H9 (cell line): Measurements from ENCODE around the gene AIFM1. TPM values are rescaled to one million over a fixed set of nuclear protein-coding genes. Genes with fewer than 3 reads are reported as not detected.

ENCODE experiments used
- DNase-seq: peaks from one replicate; pipeline ENCODE4 v3.0.0-alpha.2; 2017
- H2AFZ ChIP-seq: one replicate; pipeline ENCODE4 v1.6.1; 2013; ENCODE audit warnings: mild to moderate bottlenecking, low read length, control low read depth, moderate library complexity
- H2AK5ac ChIP-seq: 2 replicates; pipeline ENCODE4 v1.6.1; 2013; ENCODE audit warnings: low read length, control low read depth, mixed read lengths; ENCODE audit not compliant: insufficient read length
- H2BK120ac ChIP-seq: one replicate; pipeline ENCODE4 v1.6.1; 2013; ENCODE audit warnings: low read depth, mild to moderate bottlenecking, low read length, control low read depth, inconsistent platforms; ENCODE audit not compliant: poor library complexity, severe bottlenecking
- H2BK12ac ChIP-seq: 2 replicates; pipeline ENCODE4 v1.6.1; 2013; ENCODE audit warnings: low read length, control low read depth, mixed read lengths, low read depth; ENCODE audit not compliant: insufficient read length
- H2BK15ac ChIP-seq: 2 replicates; pipeline ENCODE4 v1.6.1; 2013; ENCODE audit warnings: low read depth, low read length, control low read depth
- H2BK20ac ChIP-seq: one replicate; pipeline ENCODE4 v1.6.1; 2013; ENCODE audit warnings: low read depth, mild to moderate bottlenecking, low read length, control low read depth, inconsistent platforms; ENCODE audit not compliant: poor library complexity, severe bottlenecking
- H2BK5ac ChIP-seq: 2 replicates; pipeline ENCODE4 v1.6.1; 2013; ENCODE audit warnings: low read length, control low read depth, mixed read lengths; ENCODE audit not compliant: insufficient read length
- H3K14ac ChIP-seq: 2 replicates; pipeline ENCODE4 v1.6.1; 2013; ENCODE audit warnings: low read length, control low read depth; ENCODE audit not compliant: insufficient read depth
- H3K18ac ChIP-seq: 2 replicates; pipeline ENCODE4 v1.6.1; 2013; ENCODE audit warnings: low read depth, mild to moderate bottlenecking, mixed read lengths, low read length, control low read depth; ENCODE audit not compliant: insufficient read length
- H3K23ac ChIP-seq: 2 replicates; pipeline ENCODE4 v1.6.1; 2013; ENCODE audit warnings: low read length, control low read depth, mixed read lengths, low read depth; ENCODE audit not compliant: insufficient read length
- H3K23me2 ChIP-seq: 2 replicates; pipeline ENCODE4 v1.6.1; 2013; ENCODE audit warnings: low read depth, mild to moderate bottlenecking, mixed read lengths, low read length, control low read depth; ENCODE audit not compliant: insufficient read length, poor library complexity, severe bottlenecking
- H3K27ac ChIP-seq: 2 replicates; pipeline ENCODE4 v1.5.1; 2013; ENCODE audit warnings: low read length, control low read depth, mixed read lengths, low read depth; ENCODE audit not compliant: insufficient read length
- H3K27me3 ChIP-seq: 2 replicates; pipeline ENCODE4 v1.6.1; 2013; ENCODE audit warnings: low read length, control low read depth, inconsistent platforms; ENCODE audit not compliant: insufficient read depth
- H3K4ac ChIP-seq: 2 replicates; pipeline ENCODE4 v1.6.1; 2013; ENCODE audit warnings: low read depth, mild to moderate bottlenecking, control low read depth, inconsistent platforms, low read length, moderate library complexity
- H3K4me1 ChIP-seq: 2 replicates; pipeline ENCODE4 v1.6.1; 2013; ENCODE audit warnings: low read length, control low read depth, inconsistent platforms; ENCODE audit not compliant: insufficient read depth
- H3K4me2 ChIP-seq: 2 replicates; pipeline ENCODE4 v1.6.1; 2013; ENCODE audit warnings: low read length, control low read depth, mixed read lengths; ENCODE audit not compliant: insufficient read length, insufficient read depth
- H3K56ac ChIP-seq: 2 replicates; pipeline ENCODE4 v1.6.1; 2013; ENCODE audit warnings: low read depth, mild to moderate bottlenecking, mixed read lengths, low read length, control low read depth; ENCODE audit not compliant: insufficient read length
- H3K79me1 ChIP-seq: 2 replicates; pipeline ENCODE4 v1.6.1; 2013; ENCODE audit warnings: low read depth, mild to moderate bottlenecking, moderate library complexity, low read length, control low read depth, inconsistent platforms; ENCODE audit not compliant: insufficient read depth, poor library complexity, severe bottlenecking
- H3K79me2 ChIP-seq: 2 replicates; pipeline ENCODE4 v1.6.1; 2013; ENCODE audit warnings: low read length, control low read depth, inconsistent platforms; ENCODE audit not compliant: insufficient read depth
- H3K9ac ChIP-seq: 2 replicates; pipeline ENCODE4 v1.6.1; 2013; ENCODE audit warnings: low read length, control low read depth, mixed read lengths; ENCODE audit not compliant: insufficient read length; ENCODE audit errors: extremely low read depth
- H3K9me3 ChIP-seq: one replicate; pipeline ENCODE4 v1.6.1; 2013; ENCODE audit warnings: low read depth, low read length, inconsistent platforms; ENCODE audit not compliant: control insufficient read depth
- H3T11ph ChIP-seq: one replicate; pipeline ENCODE4 v1.6.1; 2013; ENCODE audit warnings: mild to moderate bottlenecking, low read length, control low read depth, inconsistent platforms
- H4K20me1 ChIP-seq: one replicate; pipeline ENCODE4 v1.6.1; 2013; ENCODE audit not compliant: control insufficient read depth, insufficient read length, insufficient read depth
- H4K5ac ChIP-seq: 2 replicates; pipeline ENCODE4 v1.6.1; 2013; ENCODE audit warnings: low read depth, mild to moderate bottlenecking, mixed read lengths, low read length, control low read depth; ENCODE audit not compliant: insufficient read length
- H4K8ac ChIP-seq: replicated peaks from 2 replicates; pipeline ENCODE4 v1.6.1; 2013; ENCODE audit warnings: low read length, control low read depth, mixed read lengths, low read depth; ENCODE audit not compliant: insufficient read length
- H4K91ac ChIP-seq: 2 replicates; pipeline ENCODE4 v1.6.1; 2013; ENCODE audit warnings: low read depth, mild to moderate bottlenecking, moderate library complexity, mixed read lengths, low read length, control low read depth; ENCODE audit not compliant: insufficient read length
- H3K27ac Mint-ChIP-seq, 3 experiments: 2 replicates in 2 of 3; 3 replicates in 1 of 3; pipeline ENCODE4 v1.8.0; 2020 to 2021; ENCODE audit warnings: mixed read lengths in 3 of 3, mild to moderate bottlenecking in 1 of 3, moderate library complexity in 1 of 3
- H3K27me3 Mint-ChIP-seq: 2 replicates; pipeline ENCODE4 v1.8.0; 2021; ENCODE audit warnings: low read depth, mild to moderate bottlenecking, moderate library complexity, mixed read lengths
- H3K36me3 Mint-ChIP-seq, 3 experiments: 2 replicates in 2 of 3; 3 replicates in 1 of 3; pipeline ENCODE4 v1.8.0; 2020 to 2021; ENCODE audit warnings: low read depth in 3 of 3, mixed read lengths in 3 of 3; ENCODE audit not compliant: insufficient read depth in 1 of 3
- H3K4me1 Mint-ChIP-seq, 2 experiments: 2 replicates each; pipeline ENCODE4 v1.8.0; 2020; ENCODE audit warnings: mixed read lengths in 2 of 2
- H3K4me3 Mint-ChIP-seq, 2 experiments: 2 replicates in 1 of 2; 3 replicates in 1 of 2; pipeline ENCODE4 v1.8.0; 2020 to 2021; ENCODE audit warnings: mild to moderate bottlenecking in 2 of 2, mixed read lengths in 2 of 2, moderate library complexity in 1 of 2
- H3K9me3 Mint-ChIP-seq, 2 experiments: 2 replicates in 1 of 2; 3 replicates in 1 of 2; pipeline ENCODE4 v1.8.0; 2020; ENCODE audit warnings: mild to moderate bottlenecking in 2 of 2, mixed read lengths in 2 of 2, moderate library complexity in 1 of 2
- WGBS: extraction: QIAGEN DNeasy Blood & Tissue Kit; methylation state at CpG from one replicate; pipeline ENCODE4 v1.1.7; 2013; ENCODE audit warnings: missing lambda C conversion rate, low lambda C conversion rate, mixed read lengths; ENCODE audit not compliant: insufficient read length; ENCODE audit errors: extremely low coverage; 5-methylcytosine and 5-hydroxymethylcytosine counted together
- total RNA-seq: library from RNA; stranded (reverse); gene quantifications from 2 replicates; pipeline ENCODE4 v1.2.1, GENCODE V29; 2021
- TF ChIP-seq, protein P1 (sequence below): fragments of 200-600 bp; sonication (generic); conservative IDR thresholded peaks from 3 replicates; pipeline ENCODE4 v1.8.0; 2021; ENCODE audit warnings: antibody characterized with exemption, mild to moderate bottlenecking

Gene AIFM1
- total RNA-seq, 1 experiment from 2014 or later = 43.7 TPM

DNA sequence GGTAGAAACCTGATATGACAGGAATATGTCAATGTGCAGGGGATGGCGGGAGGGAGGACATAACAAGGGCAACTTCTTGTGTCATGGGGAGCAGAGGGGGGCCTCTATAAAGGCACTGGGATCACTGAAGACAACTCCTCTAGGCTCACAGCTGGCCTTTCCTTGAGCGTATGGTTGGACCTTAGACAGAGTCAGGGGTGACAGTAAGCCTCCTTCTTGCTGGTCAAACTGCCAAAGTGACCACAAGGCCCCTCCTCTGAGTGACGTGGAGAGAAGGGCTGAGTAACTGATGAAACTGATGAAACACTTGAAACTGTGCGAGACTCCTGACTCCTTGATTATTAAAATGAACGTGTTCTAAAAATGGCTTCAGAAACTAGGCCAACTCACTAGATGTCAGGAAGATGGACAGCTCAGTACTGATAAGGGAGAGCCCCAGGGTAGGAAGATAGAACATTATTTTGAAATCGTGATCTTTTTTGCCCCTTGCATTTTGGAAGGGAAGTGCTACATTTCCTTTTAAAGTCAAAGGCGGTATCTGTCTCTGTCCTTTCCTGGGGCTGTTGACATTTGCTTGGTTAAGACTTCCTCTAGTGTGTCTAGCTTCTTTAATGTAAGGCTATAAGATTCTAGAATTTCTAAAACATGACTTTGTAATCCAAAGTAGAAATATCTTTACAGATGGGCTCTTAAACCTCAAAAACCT is 7.7 kb upstream of the AIFM1 start:
- Histone ChIP-seq H2BK15ac (no peak overlapping the region), H2BK120ac (no peak overlapping the region), H2BK20ac (no peak overlapping the region), H2BK5ac (no peak overlapping the region), H3K27me3 (peaks cover 3% of the 10 kb centered on the region; the same call in 1 of the 2 replicates), H3K4me2 (peak overlapping the region; percentile 80), H3K18ac (no peak overlapping the region), H4K8ac (no peak overlapping the region), H2AFZ (no peak overlapping the region), H3K4me1 (no peaks in the 10 kb centered on the region), H2BK12ac (no peak overlapping the region), H3K4ac (no peak overlapping the region), H3K56ac (no peak overlapping the region), H3K9ac (no peak overlapping the region), H4K20me1 (no peaks in the 10 kb centered on the region), H3K9me3 (peaks cover 24% of the 10 kb centered on the region), H3K27ac (no peak overlapping the region), H3K23ac (no peak overlapping the region), H3K79me1 (no peaks in the 10 kb centered on the region), H3T11ph (no peak overlapping the region), H4K5ac (no peak overlapping the region), H3K23me2 (peaks cover 9% of the 10 kb centered on the region), H2AK5ac (no peak overlapping the region), H3K14ac (no peak overlapping the region), H4K91ac (no peak overlapping the region), H3K79me2 (no peaks in the 10 kb centered on the region)
- TF ChIP-seq, protein P1, sequence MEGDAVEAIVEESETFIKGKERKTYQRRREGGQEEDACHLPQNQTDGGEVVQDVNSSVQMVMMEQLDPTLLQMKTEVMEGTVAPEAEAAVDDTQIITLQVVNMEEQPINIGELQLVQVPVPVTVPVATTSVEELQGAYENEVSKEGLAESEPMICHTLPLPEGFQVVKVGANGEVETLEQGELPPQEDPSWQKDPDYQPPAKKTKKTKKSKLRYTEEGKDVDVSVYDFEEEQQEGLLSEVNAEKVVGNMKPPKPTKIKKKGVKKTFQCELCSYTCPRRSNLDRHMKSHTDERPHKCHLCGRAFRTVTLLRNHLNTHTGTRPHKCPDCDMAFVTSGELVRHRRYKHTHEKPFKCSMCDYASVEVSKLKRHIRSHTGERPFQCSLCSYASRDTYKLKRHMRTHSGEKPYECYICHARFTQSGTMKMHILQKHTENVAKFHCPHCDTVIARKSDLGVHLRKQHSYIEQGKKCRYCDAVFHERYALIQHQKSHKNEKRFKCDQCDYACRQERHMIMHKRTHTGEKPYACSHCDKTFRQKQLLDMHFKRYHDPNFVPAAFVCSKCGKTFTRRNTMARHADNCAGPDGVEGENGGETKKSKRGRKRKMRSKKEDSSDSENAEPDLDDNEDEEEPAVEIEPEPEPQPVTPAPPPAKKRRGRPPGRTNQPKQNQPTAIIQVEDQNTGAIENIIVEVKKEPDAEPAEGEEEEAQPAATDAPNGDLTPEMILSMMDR = no peak
- DNase-seq = no peak
- Mint-ChIP-seq H3K27ac (no peak overlapping the region), H3K9me3 (peaks cover 0 to 63% of the 10 kb centered on the region in 2 experiments; a peak in 4 of 5 replicates), H3K4me1 (peaks cover 2 to 10% of the 10 kb centered on the region in 2 experiments; a peak in 2 of 4 replicates), H3K36me3 (peaks cover 5 to 8% (median 7%) of the 10 kb centered on the region in 3 experiments; a peak in 5 of 7 replicates), H3K4me3 (peak overlapping the region in 1 of 2 experiments; percentile 92; a peak in 3 of 5 replicates), H3K27me3 (peaks cover 20% of the 10 kb centered on the region)
- no CpG with 5 or more reads among the region's 7 CpGs for WGBS
